Peyer's patch (tissue), 4 donors: ENCODE data around the gene CEBPB. TPM values are rescaled to one million over a fixed set of nuclear protein-coding genes. Genes with fewer than 3 reads are reported as not detected.

Experiments used
- DNase-seq, 3 donors: peaks; one replicate each; pipeline ENCODE4 v3.0.0-alpha.2; 2017 to 2019
- H3K27ac ChIP-seq, 4 donors: fragments of 200-600 bp; sonication (generic); one replicate each; pipeline ENCODE4 v1.5.1; 2016 to 2019
- H3K27me3 ChIP-seq, 2 donors: fragments of 200-600 bp; sonication (generic); one replicate each; pipeline ENCODE4 v1.5.1; 2019
- H3K36me3 ChIP-seq, 3 donors: fragments of 200-600 bp; sonication (generic); one replicate each; pipeline ENCODE4 v1.5.1; 2016 to 2019
- H3K4me1 ChIP-seq, 4 donors: fragments of 200-600 bp; sonication (generic); one replicate each; pipeline ENCODE4 v1.5.1; 2016 to 2019
- H3K4me3 ChIP-seq, 4 donors: fragments of 200-600 bp; sonication (generic); 1 replicate in 3 of 4; 2 replicates in 1 of 4; pipeline ENCODE4 v1.5.1; 2016 to 2019; ENCODE audit warnings: mild to moderate bottlenecking in 1 of 4
- H3K9me3 ChIP-seq, 4 donors: fragments of 200-600 bp; sonication (generic); one replicate each; pipeline ENCODE4 v1.5.1; 2016 to 2019; ENCODE audit warnings: mild to moderate bottlenecking in 1 of 4
- POLR2A ChIP-seq, 2 donors: fragments of 450-650 bp; IDR thresholded peaks; one replicate each; pipeline ENCODE4 v1.5.1; 2017; ENCODE audit warnings: antibody characterized with exemption in 2 of 2, mild to moderate bottlenecking in 2 of 2, moderate library complexity in 2 of 2
- total RNA-seq, 4 donors: library from RNA; depleted of rRNA; stranded (reverse); fragments of >200 nt; gene quantifications; one replicate each; pipeline ENCODE4 v1.1.0, GENCODE V29; 2016
- TF ChIP-seq, protein P1 (sequence below), 6 experiments: fragments of 450-650 bp in 4 of 6; fragments of 200-600 bp in 2 of 6; sonication (generic) in 1 of 6; IDR thresholded peaks; one replicate each; pipeline ENCODE4 v1.5.1; 2017 to 2019; ENCODE audit warnings: antibody characterized with exemption in 6 of 6, mild to moderate bottlenecking in 3 of 6, moderate library complexity in 1 of 6

The CEBPB gene
- total RNA-seq, 4 donors from 2014 or later, result 13.8 to 41.3 (median 27.8) TPM

DNA sequence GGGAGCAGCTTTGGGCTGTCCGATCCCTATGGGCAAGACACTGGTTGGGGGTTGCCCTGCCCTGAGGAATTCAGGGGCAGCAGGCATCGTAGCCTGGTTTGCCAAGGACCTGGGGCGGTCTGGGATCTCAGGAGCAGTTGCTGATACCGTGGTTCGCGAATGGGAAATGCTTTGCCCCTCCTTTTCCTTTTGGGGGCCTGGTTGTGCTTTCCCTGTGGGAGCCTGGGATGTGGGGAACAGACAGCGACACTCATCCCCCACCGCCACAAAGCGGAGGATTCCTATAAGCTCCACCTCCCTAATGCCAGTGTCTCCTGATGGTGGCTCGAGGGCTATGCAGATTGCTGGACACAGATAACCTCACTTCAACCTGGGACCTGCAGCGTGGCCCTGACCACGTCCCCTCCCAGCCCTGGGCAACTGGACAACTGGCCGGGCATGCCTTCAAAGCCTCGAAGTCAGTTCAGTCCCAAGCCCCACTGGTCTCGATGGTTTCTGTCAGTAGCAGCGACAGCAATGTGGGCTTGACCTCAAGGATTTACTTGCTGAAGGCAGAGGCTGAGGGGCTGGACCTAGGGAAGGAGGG is 3.3 kb downstream of the CEBPB start:
- peak overlapping the region; percentile 82 to 98 (median 95) for H3K27ac ChIP-seq
- H3K27me3 ChIP-seq, result no peaks in the 10 kb centered on the region
- TF ChIP-seq, protein P1, sequence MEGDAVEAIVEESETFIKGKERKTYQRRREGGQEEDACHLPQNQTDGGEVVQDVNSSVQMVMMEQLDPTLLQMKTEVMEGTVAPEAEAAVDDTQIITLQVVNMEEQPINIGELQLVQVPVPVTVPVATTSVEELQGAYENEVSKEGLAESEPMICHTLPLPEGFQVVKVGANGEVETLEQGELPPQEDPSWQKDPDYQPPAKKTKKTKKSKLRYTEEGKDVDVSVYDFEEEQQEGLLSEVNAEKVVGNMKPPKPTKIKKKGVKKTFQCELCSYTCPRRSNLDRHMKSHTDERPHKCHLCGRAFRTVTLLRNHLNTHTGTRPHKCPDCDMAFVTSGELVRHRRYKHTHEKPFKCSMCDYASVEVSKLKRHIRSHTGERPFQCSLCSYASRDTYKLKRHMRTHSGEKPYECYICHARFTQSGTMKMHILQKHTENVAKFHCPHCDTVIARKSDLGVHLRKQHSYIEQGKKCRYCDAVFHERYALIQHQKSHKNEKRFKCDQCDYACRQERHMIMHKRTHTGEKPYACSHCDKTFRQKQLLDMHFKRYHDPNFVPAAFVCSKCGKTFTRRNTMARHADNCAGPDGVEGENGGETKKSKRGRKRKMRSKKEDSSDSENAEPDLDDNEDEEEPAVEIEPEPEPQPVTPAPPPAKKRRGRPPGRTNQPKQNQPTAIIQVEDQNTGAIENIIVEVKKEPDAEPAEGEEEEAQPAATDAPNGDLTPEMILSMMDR (IDR thresholded peaks at IDR 0.05), result no peak
- TF ChIP-seq POLR2A (IDR thresholded peaks at IDR 0.05), result no peak
- peak overlapping the region; percentile 61 to 95 (median 94) for H3K4me3 ChIP-seq
- DNase-seq, result no peak
- H3K4me1 ChIP-seq, result peaks cover 0 to 24% (median 11%) of the 10 kb centered on the region in 4 donors
- peaks cover 0 to 22% (median 0%) of the 10 kb centered on the region in 3 donors for H3K36me3 ChIP-seq
- H3K9me3 ChIP-seq, result no peaks in the 10 kb centered on the region

- DNase-seq, result no peak
- Histone ChIP-seq H3K9me3 (no peaks in the 10 kb centered on the region), H3K27me3 (no peaks in the 10 kb centered on the region), H3K4me3 (peak overlapping the region; percentile 61 to 95 (median 94)), H3K27ac (peak overlapping the region in 3 of 4 donors; percentile 82 to 95 (median 95)), H3K36me3 (peaks cover 0 to 22% (median 0%) of the 10 kb centered on the region in 3 donors), H3K4me1 (peaks cover 0 to 24% (median 11%) of the 10 kb centered on the region in 4 donors)
- TF ChIP-seq, protein P1 (IDR thresholded peaks at IDR 0.05), result no peak
- no peak for TF ChIP-seq POLR2A (IDR thresholded peaks at IDR 0.05)
Observed at GRCh38 chr20:50194422-50194830, 3.8 kb downstream of the CEBPB start.

GRCh38 chr20:50194831-50195523 is 4.3 kb downstream of the CEBPB start:
- DNase-seq, result no peak
- no peaks in the 10 kb centered on the region for H3K9me3 ChIP-seq
- peaks cover 0 to 22% (median 0%) of the 10 kb centered on the region in 3 donors for H3K36me3 ChIP-seq
- H3K27ac ChIP-seq, result peak overlapping the region in 3 of 4 donors; percentile 82 to 95 (median 95)
- no peaks in the 10 kb centered on the region for H3K27me3 ChIP-seq
- TF ChIP-seq POLR2A (IDR thresholded peaks at IDR 0.05), result peak in 1 of 2 donors; percentile 18
- TF ChIP-seq, protein P1 (IDR thresholded peaks at IDR 0.05), result no peak
- H3K4me1 ChIP-seq, result peaks cover 0 to 24% (median 10%) of the 10 kb centered on the region in 4 donors
- H3K4me3 ChIP-seq, result peak overlapping the region in 2 of 4 donors; percentile 61 to 95

DNA sequence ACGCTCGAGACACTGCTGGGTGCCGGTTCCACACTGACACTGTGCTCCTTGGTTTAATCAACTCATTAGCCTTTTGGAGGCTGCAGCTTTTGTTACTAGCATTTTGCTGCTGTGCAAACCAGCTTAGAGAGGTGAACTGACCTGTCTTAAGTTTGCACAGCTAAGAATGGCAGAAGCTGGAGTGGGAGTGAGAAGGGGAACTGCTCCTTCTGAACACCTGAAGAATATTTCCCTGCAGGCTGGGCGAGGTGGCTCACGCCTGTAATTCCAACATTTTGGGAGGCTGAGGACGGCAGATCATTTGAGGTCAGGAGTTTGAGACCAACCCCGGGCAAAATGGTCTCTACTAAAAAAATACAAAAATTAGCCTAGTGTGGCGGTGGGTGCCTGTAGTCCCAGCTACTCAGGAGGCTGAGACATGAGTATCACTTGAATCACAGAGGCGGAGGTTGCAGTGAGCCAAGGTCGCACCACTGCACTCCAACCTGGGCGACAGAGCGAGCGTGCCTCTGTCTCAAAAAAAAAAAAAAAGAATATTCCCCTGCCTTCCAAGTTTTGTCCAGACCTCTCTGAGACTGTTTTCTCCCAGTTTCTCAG is 5.0 kb downstream of the CEBPB start:
- Histone ChIP-seq H3K27ac (peak overlapping the region in 1 of 4 donors; percentile 82), H3K27me3 (no peaks in the 10 kb centered on the region), H3K9me3 (no peaks in the 10 kb centered on the region), H3K4me3 (peak overlapping the region in 1 of 4 donors; percentile 61), H3K36me3 (peaks cover 0 to 22% (median 0%) of the 10 kb centered on the region in 3 donors), H3K4me1 (peaks cover 0 to 24% (median 8%) of the 10 kb centered on the region in 4 donors)
- no peak for DNase-seq
- TF ChIP-seq, protein P1 (IDR thresholded peaks at IDR 0.05), result no peak
- no peak for TF ChIP-seq POLR2A (IDR thresholded peaks at IDR 0.05)

GRCh38 chr20:50196248-50196647 is 5.6 kb downstream of the CEBPB start:
- H3K4me3 ChIP-seq, result no peak overlapping the region
- DNase-seq, result no peak
- peaks cover 0 to 22% (median 0%) of the 10 kb centered on the region in 3 donors for H3K36me3 ChIP-seq
- no peak for TF ChIP-seq POLR2A (IDR thresholded peaks at IDR 0.05)
- TF ChIP-seq, protein P1 (IDR thresholded peaks at IDR 0.05), result no peak
- no peaks in the 10 kb centered on the region for H3K27me3 ChIP-seq
- H3K4me1 ChIP-seq, result peaks cover 0 to 24% (median 8%) of the 10 kb centered on the region in 4 donors
- H3K27ac ChIP-seq, result no peak overlapping the region
- H3K9me3 ChIP-seq, result no peaks in the 10 kb centered on the region
